ENCODE results near the gene TCEANC. TPM values are rescaled to one million over a fixed set of nuclear protein-coding genes. Genes with fewer than 3 reads are reported as not detected.
"Not testable (repeated sequence)": the region's sequence is repeated elsewhere in the genome, so short reads cannot be mapped to it uniquely, and the experiment has no call there.

TCEANC gene
- polyA plus RNA-seq, 1 donor from 2014 or later = 5.0 TPM

GRCh38 chrX:13645464-13646153, 7.3 kb upstream of the TCEANC start:
- Histone ChIP-seq H3K9me2 (ENCODE audit: insufficient read depth, low read length) (no peaks in the 10 kb centered on the region), H3K36me3 (ENCODE audit: insufficient read depth, low read length) (no peaks in the 10 kb centered on the region), H2AFZ (ENCODE audit: low read depth, low read length) (no peak overlapping the region), H3F3A (ENCODE audit: insufficient read depth, low read length, poor library complexity, severe bottlenecking) (no peaks in the 10 kb centered on the region), H3K9ac (ENCODE audit: low read length) (no peak overlapping the region), H3K4me3 (ENCODE audit: low read length) (no peak overlapping the region), H4K20me1 (ENCODE audit: insufficient read depth) (no peaks in the 10 kb centered on the region), H3K4me2 (ENCODE audit: low read length) (no peak overlapping the region), H3K27ac (ENCODE audit: low read length) (no peak overlapping the region), H3K79me2 (replicated peaks; ENCODE audit: insufficient read depth, low read length) (no peaks in the 10 kb centered on the region), H3K27me3 (ENCODE audit: insufficient read depth, low read depth, low read length) (no peaks in the 10 kb centered on the region), H3K9me3 (ENCODE audit: low read length) (no peaks in the 10 kb centered on the region)
- no peak for TF ChIP-seq EP300 (conservative IDR thresholded peaks at IDR 0.05; ENCODE audit: poor library complexity, severe bottlenecking)

- H3K9me2 ChIP-seq (ENCODE audit: insufficient read depth, low read length) = no peaks in the 10 kb centered on the region
- H2AFZ ChIP-seq (ENCODE audit: low read depth, low read length) = no peak overlapping the region
- H3K9ac ChIP-seq (ENCODE audit: low read length) = no peak overlapping the region
- no peaks in the 10 kb centered on the region for H3K79me2 ChIP-seq (replicated peaks; ENCODE audit: insufficient read depth, low read length)
- no peaks in the 10 kb centered on the region for H3K27me3 ChIP-seq (ENCODE audit: insufficient read depth, low read depth, low read length)
- H3K9me3 ChIP-seq (ENCODE audit: low read length) = no peaks in the 10 kb centered on the region
- no peak overlapping the region for H3K27ac ChIP-seq (ENCODE audit: low read length)
- no peaks in the 10 kb centered on the region for H3F3A ChIP-seq (ENCODE audit: insufficient read depth, low read length, poor library complexity, severe bottlenecking)
- H4K20me1 ChIP-seq (ENCODE audit: insufficient read depth) = no peaks in the 10 kb centered on the region
- H3K4me3 ChIP-seq (ENCODE audit: low read length) = no peak overlapping the region
- TF ChIP-seq EP300 (conservative IDR thresholded peaks at IDR 0.05; ENCODE audit: poor library complexity, severe bottlenecking) = no peak
- peak; percentile 55 for TF ChIP-seq CTCF (IDR thresholded peaks at IDR 0.05; ENCODE audit: poor library complexity, severe bottlenecking)
- peak; percentile 69 for TF ChIP-seq SMC3 (conservative IDR thresholded peaks at IDR 0.05; ENCODE audit: poor library complexity)
- TF ChIP-seq RAD21 (conservative IDR thresholded peaks at IDR 0.05) = peak; percentile 59
- H3K36me3 ChIP-seq (ENCODE audit: insufficient read depth, low read length) = no peaks in the 10 kb centered on the region
- H3K4me2 ChIP-seq (ENCODE audit: low read length) = no peak overlapping the region
These were observed 6.8 kb upstream of the TCEANC start for GRCh38 chrX:13646154-13646549.

GRCh38 chrX:13647709-13648212, 5.2 kb upstream of the TCEANC start:
- no peaks in the 10 kb centered on the region for H3K9me3 ChIP-seq (ENCODE audit: low read length)
- no peak overlapping the region for H3K4me2 ChIP-seq (ENCODE audit: low read length)
- H3K36me3 ChIP-seq (ENCODE audit: insufficient read depth, low read length) = no peaks in the 10 kb centered on the region
- H3K27ac ChIP-seq (ENCODE audit: low read length) = no peak overlapping the region
- H3K9ac ChIP-seq (ENCODE audit: low read length) = no peak overlapping the region
- no peaks in the 10 kb centered on the region for H3K79me2 ChIP-seq (replicated peaks; ENCODE audit: insufficient read depth, low read length)
- H2AFZ ChIP-seq (ENCODE audit: low read depth, low read length) = no peak overlapping the region
- TF ChIP-seq RAD21 (conservative IDR thresholded peaks at IDR 0.05) = no peak
- TF ChIP-seq MXI1 (conservative IDR thresholded peaks at IDR 0.05; ENCODE audit: poor library complexity, severe bottlenecking) = no peak
- TF ChIP-seq TAF1 (IDR thresholded peaks at IDR 0.05; ENCODE audit: low read depth) = no peak
- no peak overlapping the region for H3K4me3 ChIP-seq (ENCODE audit: low read length)
- H3K27me3 ChIP-seq (ENCODE audit: insufficient read depth, low read depth, low read length) = no peaks in the 10 kb centered on the region
- no peaks in the 10 kb centered on the region for H3F3A ChIP-seq (ENCODE audit: insufficient read depth, low read length, poor library complexity, severe bottlenecking)
- no peaks in the 10 kb centered on the region for H4K20me1 ChIP-seq (ENCODE audit: insufficient read depth)
- H3K9me2 ChIP-seq (ENCODE audit: insufficient read depth, low read length) = no peaks in the 10 kb centered on the region

GRCh38 chrX:13648336-13648735, 4.6 kb upstream of the TCEANC start:
- H3K79me2 ChIP-seq (replicated peaks; ENCODE audit: insufficient read depth, low read length); H3F3A ChIP-seq (ENCODE audit: insufficient read depth, low read length, poor library complexity, severe bottlenecking); H3K4me2 ChIP-seq (ENCODE audit: low read length); H3K27ac ChIP-seq (ENCODE audit: low read length); H3K9ac ChIP-seq (ENCODE audit: low read length); H3K36me3 ChIP-seq (ENCODE audit: insufficient read depth, low read length); H3K9me3 ChIP-seq (ENCODE audit: low read length); H4K20me1 ChIP-seq (ENCODE audit: insufficient read depth); H3K9me2 ChIP-seq (ENCODE audit: insufficient read depth, low read length); H3K27me3 ChIP-seq (ENCODE audit: insufficient read depth, low read depth, low read length); H3K4me3 ChIP-seq (ENCODE audit: low read length); H2AFZ ChIP-seq (ENCODE audit: low read depth, low read length): not testable (repeated sequence)
